H4 (cell line): ENCODE measurements around the gene CTAG1B. TPM values are rescaled to one million over a fixed set of nuclear protein-coding genes. Genes with fewer than 3 reads are reported as not detected.
"Not testable (repeated sequence)": the region's sequence is repeated elsewhere in the genome, so short reads cannot be mapped to it uniquely, and the experiment has no call there.

ENCODE experiments used
- DNase-seq: peaks from one replicate; pipeline ENCODE4 v3.0.0-alpha.2; 2015; ENCODE audit warnings: low spot score
- total RNA-seq: library from RNA; depleted of rRNA; stranded (reverse); fragments of >200 nt; shearing (Covaris generic); gene quantifications from 2 replicates; pipeline ENCODE4 v1.2.3, GENCODE V29; 2014; rRNA removed

CTAG1B gene
- total RNA-seq: not detected in 2 replicates

DNA sequence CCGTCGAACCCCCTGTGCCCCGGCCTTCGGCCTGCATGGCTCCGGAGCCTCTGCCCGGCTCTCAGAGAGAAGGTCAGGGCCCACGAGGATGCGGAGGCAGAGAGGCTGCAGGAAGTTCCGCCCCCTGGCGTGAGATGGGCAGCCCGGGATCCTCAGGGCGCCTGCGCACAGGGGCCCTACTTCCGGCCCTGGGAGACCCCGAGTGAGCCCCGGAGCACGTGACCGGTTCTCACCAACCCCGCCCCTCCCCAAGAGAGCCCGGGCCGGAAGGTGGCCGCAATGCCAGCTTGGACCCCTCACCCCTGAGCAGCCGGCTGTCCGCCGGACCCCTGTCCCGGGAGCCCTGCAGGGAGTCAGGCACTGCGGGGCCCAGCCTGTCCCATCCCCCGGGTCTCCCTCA, at the start of gene CTAG1B:
CTAG1B (minus strand) TSS at position 101 of the 400 bp plus-strand sequence; CDS start at position 37, 64 bp downstream.
- not testable (repeated sequence) for DNase-seq

GRCh38 chrX:154661899-154662298, 42.8 kb upstream of the CTAG1B start:
- no peak for DNase-seq

- peak; percentile 19 for DNase-seq
These were observed 42.1 kb upstream of the CTAG1B start for GRCh38 chrX:154661170-154661569.

DNA sequence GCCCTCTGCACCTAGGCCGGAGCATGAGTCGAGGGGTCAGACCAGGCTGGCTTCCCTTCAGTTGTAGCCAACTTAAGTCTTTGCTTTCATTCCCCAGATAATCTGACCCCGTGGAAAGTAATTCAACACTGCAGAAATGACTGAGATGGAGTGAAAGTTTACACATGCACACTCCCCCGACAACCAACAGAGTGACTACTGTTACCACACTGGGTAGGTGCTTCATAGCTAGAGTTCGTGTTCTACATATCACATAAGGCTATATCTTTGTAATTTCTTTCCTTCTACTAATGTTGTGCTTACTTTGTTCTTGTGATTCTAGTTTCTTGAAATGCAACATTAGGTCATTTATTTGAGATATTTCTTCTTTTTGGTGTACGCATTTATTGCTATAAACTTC, 41.5 kb upstream of the CTAG1B start:
- no peak for DNase-seq

DNA sequence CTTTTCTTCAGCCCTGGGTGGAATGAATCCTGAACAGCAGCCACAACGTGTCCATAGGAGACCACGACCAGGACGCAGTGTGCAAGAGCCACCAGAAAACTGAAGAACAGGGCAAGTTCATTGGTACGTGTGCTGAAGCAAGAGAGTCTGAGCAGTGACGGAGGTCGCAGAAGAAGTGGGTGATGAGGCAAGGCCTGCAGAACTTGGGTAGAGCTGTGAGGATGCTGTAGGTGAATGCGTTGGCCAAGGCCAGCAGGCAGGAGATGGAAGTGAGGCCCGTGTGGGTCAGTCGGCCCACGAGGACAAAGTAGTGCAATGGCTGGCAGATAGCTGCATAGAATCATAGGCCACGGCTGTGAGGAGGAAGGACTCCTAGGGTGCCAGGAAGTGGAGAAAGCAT, 39.9 kb upstream of the CTAG1B start:
- DNase-seq: no peak

DNA sequence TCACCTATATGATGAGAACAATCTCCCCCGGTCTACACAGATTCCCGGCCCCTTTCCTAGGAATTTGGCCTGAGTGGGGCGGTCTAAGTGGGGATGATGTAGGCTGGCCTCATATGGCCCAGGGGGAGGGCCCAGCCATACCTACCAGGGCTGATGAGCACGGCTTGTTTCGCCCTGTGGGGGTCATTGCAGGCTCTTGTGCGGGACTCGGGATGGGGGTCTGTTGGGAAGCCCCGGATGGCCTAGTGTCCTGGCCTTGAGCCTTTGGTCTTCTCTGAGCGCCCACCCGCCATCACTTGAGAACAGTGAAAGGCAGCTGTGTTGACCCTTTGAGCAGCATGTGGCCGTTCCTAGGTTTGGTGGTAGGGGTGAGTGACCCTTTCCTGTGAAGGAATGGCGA, 39.1 kb upstream of the CTAG1B start:
- no peak for DNase-seq

DNA sequence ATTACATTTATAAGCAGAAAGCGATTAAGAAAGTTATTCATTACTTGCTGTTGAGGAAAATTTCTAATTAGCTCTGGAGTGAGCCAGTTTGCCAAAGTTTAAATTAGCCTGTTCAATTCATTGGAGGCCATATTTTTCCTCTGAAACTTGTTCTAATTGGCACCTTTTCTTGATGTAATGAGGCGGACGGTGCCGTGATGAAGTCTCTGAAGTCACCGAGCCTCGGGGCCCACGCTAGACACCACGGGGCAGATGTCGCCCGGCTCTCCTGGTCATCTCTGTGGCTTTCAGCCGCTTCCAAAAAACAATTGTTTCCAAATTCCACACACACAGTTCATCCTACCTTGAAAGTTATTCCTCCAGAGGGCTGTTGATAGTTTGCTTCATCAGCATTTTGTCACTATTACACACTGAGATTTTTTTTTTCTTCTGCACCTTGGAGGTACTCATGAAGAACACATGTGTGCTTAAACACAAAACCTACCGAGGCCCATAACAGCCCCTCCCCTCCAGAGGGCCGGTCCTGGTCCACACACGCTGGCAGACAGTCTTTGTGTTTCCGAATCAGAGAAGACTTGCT, 38.2 kb upstream of the CTAG1B start:
- DNase-seq: no peak

GRCh38 chrX:154655786-154656185, 36.7 kb upstream of the CTAG1B start:
- no peak for DNase-seq

GRCh38 chrX:154655346-154655745, 36.3 kb upstream of the CTAG1B start:
- DNase-seq: no peak

- no peak for DNase-seq
These were observed 35.8 kb upstream of the CTAG1B start for GRCh38 chrX:154654925-154655324.

- DNase-seq: no peak
These were observed 35.3 kb upstream of the CTAG1B start for GRCh38 chrX:154654372-154654771.

DNA sequence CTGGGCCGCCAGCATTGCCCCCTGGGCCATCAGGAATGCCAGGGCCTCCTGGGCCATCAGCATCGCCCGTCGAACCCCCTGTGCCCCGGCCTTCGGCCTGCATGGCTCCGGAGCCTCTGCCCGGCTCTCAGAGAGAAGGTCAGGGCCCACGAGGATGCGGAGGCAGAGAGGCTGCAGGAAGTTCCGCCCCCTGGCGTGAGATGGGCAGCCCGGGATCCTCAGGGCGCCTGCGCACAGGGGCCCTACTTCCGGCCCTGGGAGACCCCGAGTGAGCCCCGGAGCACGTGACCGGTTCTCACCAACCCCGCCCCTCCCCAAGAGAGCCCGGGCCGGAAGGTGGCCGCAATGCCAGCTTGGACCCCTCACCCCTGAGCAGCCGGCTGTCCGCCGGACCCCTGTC, 34.3 kb upstream of the CTAG1B start, which contains the start of gene CTAG2:
CTAG2 (minus strand) TSS at position 167 of the 400 bp plus-strand sequence; CDS start at position 103, 64 bp downstream.
- DNase-seq: not testable (repeated sequence)

DNA sequence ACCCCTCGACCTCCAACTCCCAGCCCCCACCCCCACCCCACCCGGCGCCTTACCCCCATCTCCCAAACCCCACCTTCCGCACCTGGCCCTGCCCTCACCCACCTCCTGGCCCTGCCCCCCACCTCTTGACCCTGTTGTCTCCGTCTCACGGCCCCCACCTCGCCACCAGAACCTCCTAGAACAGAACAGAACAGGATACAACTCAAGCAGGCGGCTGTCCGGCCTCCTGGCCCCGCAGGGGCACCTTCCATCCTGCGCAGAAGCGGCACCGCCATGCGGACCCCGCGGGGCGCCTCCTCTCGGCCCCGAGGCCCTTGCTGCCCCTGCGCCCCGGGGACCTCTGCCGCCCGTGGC, 33.9 kb upstream of the CTAG1B start:
- DNase-seq: no peak

DNA sequence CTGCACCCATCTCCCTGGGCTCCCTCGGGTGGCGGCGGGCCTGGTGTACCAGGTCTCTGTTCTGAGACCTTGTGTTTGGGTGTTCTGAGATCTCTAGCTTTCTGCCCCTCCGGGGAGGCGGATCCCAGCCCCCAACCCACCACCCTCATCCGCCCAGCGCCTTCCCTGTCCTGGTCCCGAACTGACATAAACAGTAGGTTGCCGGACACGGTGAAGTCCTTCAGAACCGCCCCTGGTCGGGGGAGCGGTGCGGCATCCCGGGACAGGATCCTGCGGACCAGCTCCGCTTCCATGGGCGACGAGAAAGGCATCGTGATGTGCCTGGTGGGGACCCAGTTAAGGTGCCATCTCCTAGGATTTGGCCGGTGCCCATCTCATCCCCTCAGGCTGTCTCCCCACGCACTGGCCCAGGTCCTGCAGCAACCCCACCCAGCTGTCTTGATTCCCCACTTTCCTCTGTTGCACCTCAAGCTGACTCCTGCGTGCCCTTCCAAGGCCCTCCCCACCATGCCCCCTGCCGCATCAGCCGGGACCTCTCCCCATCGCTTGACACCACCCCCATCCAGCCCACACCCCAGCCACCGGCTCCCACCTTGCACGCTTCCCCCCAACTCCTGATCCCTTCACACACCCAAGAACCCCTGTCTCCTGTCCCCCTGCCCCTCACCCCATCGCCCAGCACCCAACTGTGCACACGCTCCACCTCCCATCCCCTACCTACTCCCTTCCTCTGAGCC, 33.4 kb upstream of the CTAG1B start:
- DNase-seq: no peak

DNA sequence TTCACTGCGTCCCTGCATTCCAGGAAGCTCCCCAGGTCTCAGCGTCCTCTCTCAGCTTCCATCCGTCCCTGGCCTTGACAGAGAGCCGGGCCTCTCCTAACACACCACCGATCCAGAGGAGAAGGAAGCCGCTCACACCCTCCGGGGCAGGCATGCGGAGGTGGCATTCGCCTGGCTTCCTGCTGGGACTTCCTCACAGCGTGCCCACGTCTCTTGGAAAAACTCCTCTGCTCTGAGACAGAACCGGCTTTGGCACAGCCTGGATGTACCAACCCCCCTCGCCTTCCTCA, 31.1 kb upstream of the CTAG1B start:
- no peak for DNase-seq

DNA sequence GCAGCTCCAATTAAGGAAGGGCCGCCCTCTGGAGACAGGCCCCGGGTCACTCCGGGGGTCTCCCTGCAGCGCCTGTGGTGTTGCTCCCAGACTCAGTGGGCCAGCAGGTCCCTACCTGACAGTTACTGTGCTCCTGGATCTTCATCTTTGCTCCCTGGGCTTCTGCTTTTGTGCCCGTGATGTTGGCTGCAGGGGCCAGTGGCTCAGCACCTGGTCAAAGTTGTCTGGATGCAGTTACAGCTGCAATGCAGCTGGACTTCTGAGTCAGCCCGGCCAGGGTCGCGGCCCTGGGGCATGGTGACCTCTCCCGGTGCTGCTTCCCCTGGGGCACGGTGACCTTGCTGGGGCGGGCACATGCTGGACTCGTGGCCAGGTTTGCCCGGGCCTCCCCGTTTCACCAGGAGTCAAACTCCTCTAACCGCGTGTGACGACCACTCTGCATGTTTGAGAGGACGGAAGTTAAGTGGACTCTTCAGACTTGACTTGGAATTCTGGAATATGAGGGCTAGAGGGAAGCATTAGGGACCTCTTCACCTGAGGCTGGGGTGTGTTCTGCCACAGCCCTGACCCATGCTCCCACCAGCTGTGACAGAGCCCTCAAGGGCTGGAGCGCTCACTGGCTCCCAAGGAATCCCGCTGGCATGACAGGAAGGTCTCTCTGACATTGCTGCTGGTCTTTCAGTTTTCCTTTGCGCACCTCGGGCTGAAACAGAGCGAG, 30.6 kb upstream of the CTAG1B start:
- DNase-seq: no peak

DNA sequence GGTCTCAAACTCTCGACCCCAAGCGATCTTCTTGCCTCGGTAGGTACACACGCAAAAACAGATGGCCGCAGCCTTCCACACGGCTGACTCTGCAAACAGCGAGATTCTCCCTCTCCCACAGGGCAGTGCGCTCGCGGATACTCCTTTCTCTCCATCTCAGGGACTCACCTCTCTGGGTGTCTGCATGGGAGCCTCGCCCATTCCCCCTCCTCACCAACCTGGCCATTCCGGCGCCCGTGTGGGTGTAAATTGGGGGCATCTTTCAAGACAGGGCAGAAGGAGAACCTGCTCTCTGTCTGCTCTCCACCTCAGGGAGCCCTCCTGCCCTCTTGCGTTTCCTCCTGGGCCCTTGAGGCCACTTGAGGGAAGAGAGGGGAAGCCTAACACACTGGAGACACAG, 29.8 kb upstream of the CTAG1B start:
- DNase-seq: no peak

GRCh38 chrX:154645745-154646378, 26.8 kb upstream of the CTAG1B start:
- not testable (repeated sequence) for DNase-seq

GRCh38 chrX:154643708-154644107, 24.6 kb upstream of the CTAG1B start:
- DNase-seq: not testable (repeated sequence)

DNA sequence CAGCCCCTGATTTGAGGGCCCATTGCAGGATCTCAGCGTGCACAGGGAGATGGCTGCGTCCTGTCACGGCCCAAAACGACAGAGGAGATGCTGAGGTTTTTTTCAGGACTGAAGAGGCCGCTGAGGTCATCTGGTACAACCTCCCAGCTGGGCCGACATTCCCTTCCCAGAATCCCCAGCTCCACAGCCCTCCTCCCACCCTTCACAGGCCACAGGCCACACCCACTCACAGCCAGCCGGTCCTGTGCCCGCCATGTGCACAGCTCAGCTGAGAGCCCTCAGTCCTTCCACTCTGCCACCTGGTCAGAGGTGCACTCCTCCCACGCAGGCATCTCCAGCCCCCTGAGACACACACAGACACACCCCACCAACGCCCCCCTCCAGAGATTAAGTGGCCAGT, 22.7 kb upstream of the CTAG1B start:
- not testable (repeated sequence) for DNase-seq

DNA sequence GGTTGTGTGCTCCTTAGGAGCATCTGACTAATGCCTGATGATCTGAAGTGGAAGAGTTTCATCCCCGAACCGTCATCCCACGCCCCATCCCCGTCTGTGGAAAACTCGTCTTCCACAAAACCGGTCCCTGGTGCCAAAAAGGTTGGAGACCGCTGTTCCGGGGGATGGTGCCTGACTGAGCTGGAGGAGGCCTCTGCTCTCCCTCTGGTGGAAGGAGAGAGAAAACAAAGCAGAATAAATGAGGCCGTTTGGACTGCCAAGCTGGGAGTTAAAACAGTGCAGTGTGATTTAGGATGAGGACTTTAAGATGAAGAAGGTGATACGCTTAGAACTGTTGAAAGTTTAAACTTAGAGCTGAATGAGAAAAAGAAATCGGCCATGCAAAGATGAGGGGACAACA, 14.6 kb upstream of the CTAG1B start:
- DNase-seq: not testable (repeated sequence)

- DNase-seq: not testable (repeated sequence)
These were observed 11.9 kb upstream of the CTAG1B start for GRCh38 chrX:154630949-154631348.

- DNase-seq: not testable (repeated sequence)
These were observed 9.9 kb upstream of the CTAG1B start for GRCh38 chrX:154628960-154629359.
